Ecto neural progenitor cell (in vitro differentiated cells): ENCODE measurements around the gene PELI3.

Experiments
- DNase-seq: peaks from one replicate; pipeline ENCODE4 v3.0.0-alpha.2; 2018; ENCODE audit warnings: low spot score

PELI3 gene

GRCh38 chr11:66505276-66505816 is 38.6 kb downstream of the PELI3 start:
- no peak for DNase-seq

GRCh38 chr11:66509131-66509561 is 42.4 kb downstream of the PELI3 start:
- DNase-seq: no peak

- peak; percentile 93 for DNase-seq
Observed at GRCh38 chr11:66510271-66510989, 43.7 kb downstream of the PELI3 start, which contains the start of gene BBS1. Gene BBS1, plus strand, starts transcription at chr11:66510635. Its CDS starts 25 bp downstream, at chr11:66510660.

- DNase-seq: no peak
Observed at GRCh38 chr11:66510990-66511339, 44.3 kb downstream of the PELI3 start.

- DNase-seq: no peak
Observed at GRCh38 chr11:66523611-66524010, 56.9 kb downstream of the PELI3 start.

- no peak for DNase-seq
Observed at GRCh38 chr11:66524304-66525040, 57.8 kb downstream of the PELI3 start.
